HG02884 (cell line): ENCODE measurements around the gene CBLC.
"Not testable (repeated sequence)": the region's sequence is repeated elsewhere in the genome, so short reads cannot be mapped to it uniquely, and the experiment has no call there.

Experiments
- ATAC-seq: cut with Tn5 transposase; IDR thresholded peaks from one replicate; pipeline ENCODE4 v1.9.1; 2021; ENCODE audit warnings: mild to moderate bottlenecking, moderate library complexity; ENCODE audit not compliant: unreplicated experiment

The CBLC gene

DNA sequence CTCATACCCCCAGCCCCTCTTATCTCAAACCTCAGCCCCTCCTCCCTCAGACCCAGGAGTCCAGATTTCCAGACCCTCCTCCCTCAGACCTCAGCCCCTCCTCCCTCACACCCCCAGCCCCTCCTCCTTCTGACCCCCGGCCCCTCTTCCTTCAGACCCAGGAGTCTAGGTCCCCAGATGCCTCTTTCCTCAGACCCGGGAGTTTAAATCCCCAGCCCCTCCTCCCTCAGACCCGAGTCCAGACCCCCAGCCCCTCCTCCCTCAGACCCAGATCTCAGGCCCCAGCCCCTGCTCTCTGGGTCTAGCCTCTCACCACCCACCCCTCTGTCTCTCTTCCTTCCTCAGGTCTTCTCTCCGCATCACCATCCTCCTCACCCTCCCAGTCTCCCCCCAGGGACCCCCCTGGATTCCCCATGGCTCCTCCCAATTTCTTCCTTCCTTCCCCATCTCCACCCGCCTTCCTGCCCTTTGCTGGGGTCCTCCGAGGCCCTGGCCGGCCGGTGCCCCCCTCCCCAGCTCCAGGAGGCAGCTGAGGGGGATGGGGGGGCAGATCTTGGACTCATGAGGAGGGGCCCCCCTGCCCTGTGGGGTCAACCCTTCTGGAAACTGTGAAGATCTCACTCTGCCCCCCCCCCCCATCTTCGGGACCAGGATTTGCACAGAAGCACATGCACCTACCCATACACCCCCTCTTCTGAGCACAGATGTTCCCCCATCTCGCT lies 18.4 kb upstream of the CBLC start:
- no peak for ATAC-seq

DNA sequence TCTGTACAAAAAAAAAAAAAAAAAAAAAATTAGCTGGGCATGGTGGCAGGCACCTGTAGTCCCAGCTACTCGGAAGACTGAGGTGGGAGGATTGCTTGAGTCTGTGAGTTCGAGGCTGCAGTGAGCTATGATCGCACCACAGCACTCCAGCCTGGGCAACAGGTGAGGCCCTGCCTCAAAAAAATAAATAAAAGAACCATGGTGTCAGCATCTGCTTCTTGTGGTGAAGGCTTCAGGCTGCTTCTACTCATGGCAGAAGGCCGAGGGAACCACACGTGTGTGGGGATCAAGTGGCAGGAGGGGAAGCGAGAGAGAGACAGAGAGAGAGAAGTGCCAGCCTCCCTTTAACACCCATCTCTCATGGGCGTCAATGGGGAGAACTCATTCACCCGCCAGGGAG lies 15.7 kb upstream of the CBLC start:
- no peak for ATAC-seq

DNA sequence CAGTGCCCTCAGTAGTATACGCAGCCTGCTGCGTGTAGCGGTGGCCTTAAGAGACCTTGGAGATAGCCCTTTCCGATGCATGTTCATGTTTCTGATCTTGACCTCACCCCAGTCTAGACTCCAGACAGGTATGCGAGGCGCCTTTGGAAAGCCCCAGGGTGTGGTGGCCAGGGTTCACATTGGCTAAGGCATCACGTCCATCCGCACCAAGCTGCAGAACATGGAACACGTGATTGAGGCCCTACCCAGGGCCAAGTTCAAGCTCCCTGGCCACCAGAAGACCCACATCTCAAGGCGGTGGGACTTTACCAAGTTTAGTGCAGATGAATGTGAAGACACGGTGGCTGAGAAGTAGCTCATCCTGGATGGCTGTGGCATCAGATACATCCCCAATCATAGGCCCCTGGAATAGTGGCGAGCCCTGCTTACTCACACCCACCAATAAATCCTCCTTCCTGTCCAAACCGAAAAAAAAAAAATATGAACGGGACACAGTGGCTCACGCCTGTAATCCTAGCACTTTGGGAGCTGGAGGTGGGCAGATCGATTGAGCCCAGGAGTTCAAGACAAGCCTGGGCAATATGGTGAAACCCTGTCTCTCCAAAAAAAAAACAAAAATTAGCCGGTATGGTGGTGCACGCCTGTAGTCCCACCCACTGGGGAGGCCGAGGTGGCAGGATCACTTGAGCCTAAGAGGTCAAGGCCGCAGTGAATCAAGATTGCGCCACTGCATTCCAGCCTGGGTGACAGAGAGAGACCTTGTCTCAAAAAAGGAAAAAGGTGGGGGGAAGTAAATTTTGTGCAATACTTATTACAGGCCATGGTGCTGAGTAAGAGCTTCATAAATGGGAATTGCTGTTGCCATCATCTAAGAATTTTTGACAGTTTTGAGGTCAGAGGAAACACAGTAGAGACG lies 12.4 kb upstream of the CBLC start:
- ATAC-seq = no peak

DNA sequence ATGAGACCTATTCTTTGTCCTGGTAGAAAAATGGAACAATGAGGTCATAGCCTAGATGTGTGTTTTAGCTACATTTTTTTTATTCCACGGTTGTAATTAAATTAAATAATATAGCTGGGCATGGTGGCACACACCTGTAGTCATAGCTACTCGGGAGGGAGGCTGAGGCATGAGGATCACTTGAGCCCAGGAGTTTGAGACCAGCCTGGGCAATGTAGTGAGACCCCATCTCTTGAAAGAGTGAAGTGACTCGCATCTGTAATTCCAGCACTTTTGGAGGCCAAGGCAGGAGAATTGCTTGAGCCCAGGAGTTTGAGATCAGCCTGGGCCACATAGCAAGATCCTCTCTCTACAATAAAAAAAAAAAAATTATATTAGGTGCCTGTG lies 11.7 kb upstream of the CBLC start:
- ATAC-seq = no peak

DNA sequence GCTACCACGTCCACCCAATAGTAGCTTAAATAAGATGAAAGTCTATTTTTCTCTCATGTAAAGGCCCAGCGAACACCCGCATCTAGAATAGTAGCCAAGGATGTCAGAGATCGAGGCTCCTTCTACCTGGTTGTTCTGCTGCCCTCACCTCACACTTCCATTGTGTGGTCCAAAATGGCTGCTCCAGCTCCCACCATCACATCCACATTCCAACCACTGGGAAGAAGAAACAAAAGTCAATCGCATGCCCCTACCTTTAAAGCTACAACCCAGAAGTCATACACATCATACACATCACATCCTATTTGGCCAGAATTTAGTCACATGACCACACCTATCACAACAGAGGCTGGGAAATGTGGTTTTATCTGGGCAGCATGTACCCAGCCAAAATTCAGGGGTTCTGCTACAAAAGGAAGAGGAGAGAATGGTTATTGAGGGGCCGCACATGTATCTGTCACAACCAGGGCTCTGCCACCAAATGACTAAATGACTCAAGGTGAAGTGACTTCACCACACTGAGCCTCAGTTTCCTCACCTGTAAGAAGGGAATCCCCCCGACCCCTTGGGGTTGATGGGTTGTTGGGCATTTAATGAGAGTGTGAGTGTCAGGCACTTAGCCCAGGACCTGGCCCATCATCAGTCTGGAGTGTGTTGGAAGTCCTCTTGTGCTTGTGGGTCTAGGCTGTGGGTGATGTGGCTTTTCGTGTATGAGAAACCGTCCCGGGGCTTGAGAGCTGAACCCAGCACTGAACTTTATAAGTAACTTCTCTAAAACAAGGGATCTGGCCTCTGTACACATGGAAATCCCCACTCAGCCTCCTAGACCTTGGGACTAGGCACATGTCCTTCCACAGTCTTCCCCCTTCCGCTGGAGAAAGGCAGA lies 10.2 kb upstream of the CBLC start:
- no peak for ATAC-seq

DNA sequence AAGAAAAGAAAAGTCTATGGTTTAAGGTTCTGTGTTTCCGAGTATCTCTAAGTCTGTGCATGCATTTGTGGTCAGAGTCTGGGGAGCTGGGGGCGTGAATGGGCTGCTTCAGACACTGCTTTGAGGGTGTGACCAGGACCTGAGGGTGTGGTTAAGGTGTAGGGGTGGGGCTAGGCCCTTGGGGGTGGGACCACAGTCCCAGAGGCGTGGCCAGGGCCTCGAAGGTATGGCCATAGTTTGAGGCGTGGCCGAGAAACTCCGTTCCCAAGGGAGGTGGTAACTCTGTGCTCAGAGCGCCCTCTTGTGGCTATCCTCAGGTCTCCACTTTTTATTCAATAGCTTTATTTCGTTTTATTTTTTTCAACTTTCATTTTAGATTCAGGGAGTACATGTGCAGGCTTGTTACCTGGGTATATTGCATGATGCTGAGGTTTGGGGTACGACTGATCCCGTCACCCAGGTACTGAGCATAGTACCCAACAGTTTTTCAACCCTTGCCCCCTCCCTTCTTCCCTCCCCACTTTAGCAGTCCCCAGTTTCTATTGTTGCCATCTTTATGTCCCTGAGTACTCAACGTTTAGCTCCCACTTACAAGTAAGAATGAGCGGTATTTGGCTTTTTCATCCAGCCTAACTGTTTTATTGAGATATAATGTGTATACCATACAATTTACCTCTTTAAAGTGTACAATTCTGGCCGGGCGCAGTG lies 7.0 kb upstream of the CBLC start:
- ATAC-seq = peak; percentile 95

DNA sequence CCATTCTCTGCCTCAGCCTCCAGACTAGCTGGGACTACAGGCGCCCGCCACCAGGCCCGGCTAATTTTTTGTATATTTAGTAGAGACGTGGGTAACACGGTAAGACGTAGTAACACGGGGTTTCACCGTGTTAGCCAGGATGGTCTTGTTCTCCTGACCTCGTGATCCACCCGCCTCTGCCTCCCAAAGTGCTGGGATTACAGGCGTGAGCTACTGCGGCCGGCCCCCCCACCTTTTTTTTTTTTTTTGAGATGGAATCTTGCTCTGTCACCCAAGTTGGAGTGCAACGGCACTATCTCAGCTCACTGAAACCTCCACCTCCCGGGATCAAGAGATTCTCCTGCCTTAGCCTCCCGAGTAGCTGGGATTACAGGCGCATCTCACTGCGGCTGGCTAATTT lies 5.5 kb upstream of the CBLC start:
- not testable (repeated sequence) for ATAC-seq

DNA sequence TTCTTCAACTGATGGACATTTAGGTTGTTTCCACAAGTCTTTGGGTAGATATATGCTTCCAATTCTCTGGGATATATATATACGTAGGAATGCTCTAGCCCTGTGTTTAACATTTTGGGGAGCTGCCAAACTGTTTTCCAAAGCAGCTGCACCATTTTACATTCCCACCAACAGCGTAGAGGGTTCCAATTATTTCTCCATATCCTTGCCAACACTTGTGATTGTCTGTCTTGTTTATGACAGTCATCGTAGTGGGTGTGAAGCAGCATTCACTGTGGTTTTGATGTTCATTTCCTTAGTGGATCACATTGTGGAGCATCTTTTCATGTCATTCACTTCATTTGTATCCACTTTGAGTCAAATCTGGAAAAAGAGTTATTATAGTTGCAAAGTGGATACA lies 4.7 kb upstream of the CBLC start:
- ATAC-seq = no peak

DNA sequence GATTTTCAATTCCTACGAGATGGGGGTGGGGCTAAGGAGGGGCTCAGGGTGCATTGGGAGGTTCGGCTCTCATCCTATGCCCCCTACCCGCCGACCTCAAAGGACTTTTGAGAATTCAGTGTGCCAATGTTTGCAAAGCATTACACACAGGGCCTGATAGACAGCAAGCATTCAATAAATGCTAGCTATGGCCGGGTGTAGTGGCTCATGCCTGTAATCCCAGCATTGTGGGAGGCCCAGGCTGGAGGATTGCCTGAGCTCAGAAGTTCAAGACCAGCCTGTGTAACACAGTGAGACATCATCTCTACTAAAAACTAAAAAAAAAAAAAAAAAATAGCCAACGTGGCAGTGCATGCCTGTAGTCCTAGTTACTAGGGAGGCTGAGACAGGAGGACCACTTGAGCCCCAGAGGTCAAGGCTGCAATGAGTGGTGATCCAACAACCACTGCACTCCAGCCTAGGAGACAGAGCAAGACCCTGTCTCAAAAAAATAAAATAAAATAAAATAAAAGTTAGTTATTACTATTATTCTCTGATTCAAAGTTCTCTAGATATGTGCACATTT lies 1.9 kb upstream of the CBLC start:
- no peak for ATAC-seq

DNA sequence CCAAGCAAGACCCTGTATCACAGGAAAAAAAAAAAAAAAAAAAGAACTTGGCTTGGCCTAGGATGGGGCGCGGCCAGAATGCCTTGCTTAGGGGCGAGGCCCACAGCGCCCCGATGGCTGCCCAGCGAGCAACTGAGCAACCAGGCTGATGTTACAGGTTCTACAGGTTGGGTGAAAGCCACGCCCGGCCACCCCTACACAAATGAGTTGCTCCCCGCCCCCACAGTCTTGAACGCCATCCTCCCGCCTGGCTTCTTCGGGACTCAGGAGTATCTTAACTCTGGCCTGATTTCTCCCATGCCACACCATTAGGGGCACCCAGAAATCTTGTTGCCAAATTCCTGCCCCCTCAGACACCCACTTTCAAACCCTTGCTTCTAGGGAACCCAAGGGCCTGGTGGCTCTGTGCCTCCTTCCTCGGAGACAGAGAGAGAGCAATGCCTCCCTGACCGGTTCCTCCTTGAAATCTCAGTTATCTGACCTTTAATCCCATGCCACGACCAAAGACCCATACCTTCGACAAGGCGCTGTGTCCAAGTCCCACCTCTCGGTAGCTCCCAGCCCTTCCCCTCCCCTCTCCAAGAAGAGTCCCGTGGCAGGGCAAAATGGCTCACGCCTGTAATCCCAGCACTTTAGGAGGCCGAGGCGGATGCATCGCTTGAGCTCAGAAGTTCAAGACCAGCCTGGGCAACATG lies 1.1 kb upstream of the CBLC start:
- no peak for ATAC-seq

DNA sequence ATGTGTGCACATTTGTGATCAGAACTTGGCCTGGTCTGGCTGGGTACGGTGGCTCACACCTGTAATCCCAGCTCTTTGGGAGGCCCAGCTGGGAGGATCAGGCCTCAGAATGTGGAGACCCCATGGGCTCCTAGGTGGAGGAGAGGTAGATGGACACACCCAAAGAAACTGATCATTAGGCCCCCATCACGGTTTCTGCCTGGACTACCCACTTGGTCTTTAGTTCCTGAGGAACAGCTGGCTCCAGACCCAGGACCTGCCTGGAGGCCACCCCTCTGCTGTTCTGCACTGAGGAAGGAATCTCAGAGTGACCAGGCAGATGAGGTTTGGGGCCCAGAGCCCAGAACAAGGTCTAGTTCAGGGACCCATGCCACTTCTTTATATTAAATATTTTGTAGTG lies 1.5 kb downstream of the CBLC start:
- no peak for ATAC-seq

DNA sequence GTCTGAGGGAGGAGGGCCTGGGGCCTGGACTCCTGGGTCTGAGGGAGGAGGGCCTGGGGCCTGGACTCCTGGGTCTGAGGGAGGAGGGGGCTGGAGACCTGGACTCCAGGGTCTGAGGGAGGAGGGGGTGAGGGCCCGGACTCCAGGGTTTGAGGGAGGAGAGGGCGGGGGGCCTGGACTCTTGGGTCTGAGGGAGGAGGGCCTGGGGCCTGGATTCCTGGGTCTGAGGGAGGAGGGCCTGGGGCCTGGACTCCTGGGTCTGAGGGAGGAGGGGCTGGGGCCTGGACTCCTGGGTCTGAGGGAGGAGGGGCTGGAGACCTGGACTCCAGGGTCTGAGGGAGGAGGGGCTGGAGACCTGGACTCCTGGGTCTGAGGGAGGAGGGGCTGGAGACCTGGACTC lies 4.0 kb downstream of the CBLC start:
- ATAC-seq = not testable (repeated sequence)

DNA sequence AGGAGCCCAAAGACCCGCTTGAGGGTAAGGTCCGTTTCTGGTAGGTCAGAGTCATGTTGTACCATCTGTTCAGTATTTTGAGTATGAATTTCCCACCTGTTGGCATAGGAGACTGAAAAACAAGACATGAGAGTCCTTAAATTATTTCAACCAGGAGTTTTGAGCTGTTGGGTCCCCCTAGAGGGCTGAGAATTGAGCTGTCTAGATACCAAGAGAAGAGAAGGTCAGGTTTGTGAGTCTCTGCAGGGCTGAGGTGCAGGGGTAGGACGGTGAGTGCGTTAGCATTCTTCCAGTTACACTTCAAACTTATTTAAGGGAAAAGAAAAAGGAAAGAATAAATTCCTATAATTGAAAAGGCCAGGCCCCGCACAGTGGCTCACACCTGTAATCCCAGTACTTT lies 5.0 kb downstream of the CBLC start:
- no peak for ATAC-seq

DNA sequence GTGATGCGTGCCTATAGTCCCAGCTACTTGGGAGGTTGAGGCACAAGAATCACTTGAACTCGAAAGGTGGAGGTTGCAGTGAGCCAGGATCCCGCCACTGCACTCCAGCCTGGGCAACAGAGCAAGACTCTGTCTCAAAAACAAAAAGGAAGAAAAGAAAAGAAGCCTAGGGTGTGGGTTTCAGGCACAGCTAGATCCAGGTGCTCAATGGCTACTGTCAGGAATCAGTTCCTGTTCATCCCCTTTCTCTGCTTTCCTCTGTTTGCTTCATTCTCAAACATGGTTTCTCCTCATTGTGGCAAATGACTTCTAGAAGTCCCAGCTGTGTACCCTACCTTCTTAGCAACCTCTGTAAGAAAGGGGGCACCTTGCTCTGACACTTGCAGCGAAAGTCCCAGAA lies 5.9 kb downstream of the CBLC start:
- ATAC-seq = no peak

DNA sequence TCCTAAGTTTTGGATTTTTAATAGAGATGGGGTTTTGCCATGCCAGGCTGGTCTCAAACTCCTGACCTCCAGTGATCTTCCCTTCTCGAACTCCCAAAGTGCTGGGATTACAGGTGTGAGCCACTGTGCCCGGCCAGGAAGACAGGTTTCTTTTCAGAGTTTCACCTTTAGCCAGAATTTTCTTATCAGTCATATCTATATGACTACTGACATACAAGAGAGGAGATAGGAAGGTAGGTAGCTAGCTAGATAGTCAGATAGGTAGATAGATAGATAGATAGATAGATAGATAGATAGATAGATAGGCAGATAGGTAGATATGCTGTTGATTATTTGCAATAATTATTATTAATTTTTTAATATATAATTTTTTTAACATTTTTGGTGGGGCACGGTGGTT lies 7.6 kb downstream of the CBLC start:
- no peak for ATAC-seq

DNA sequence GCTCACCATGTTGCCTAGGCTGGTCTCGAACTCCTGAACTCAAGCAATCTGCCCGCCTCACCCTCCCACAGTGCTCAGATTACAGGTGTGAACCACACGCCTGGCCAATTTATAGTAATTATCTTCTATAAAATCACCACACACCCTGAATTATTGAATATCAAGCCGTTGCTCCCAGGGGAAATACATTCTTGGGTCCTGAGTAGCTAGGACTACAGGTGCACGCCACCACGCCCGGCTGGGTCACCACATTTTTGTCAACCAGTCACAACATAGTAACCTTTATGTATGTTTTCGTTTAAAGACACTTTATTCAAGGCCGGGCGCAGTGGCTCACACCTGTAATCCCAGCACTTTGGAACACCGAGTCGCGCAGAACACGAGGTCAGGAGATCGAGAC lies 8.3 kb downstream of the CBLC start:
- ATAC-seq = no peak

DNA sequence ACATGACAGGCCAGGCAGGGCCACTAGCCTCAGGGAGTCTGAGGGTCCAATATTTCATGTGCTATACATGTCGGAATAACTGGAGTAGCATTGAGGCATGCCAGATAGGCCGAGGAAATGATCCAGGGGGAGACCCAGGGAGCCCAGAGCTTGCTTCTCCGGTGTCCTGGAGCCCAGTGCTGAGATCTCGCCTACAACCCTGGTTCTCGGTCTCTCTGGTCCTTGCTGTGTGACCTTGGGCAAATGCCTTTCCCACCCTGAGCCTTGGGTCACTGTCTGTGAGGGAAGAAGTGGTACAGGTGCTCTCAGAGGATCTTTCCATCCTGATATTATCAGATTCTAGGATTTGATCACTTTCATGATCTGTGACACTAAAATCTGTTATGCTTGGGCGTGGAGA lies 11.3 kb downstream of the CBLC start:
- no peak for ATAC-seq

DNA sequence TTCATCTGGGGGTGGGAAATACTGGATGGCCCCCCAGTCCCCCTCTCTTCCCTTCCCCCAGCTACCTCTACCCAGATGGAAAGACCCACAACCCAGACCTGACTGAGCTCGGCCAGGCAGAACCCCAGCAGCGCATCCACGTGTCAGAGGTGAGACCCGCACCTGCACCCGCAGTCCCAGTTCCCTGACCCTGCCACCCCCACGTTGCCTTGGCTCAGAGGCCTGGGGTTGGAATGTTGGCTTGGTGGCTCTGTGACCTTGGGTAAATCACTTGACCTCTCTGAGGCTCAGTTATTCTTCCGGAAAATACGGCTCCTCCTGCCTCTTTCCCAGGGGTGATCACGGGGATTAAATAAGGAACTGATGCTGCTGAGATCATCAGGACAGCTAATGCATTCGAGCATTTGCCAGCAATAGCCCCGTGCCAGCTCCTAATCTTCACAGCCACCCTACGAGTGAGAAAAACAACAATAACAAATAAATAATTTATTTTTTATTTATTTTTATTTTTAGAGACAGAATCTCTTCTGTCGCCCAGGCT lies 12.3 kb downstream of the CBLC start:
- no peak for ATAC-seq

DNA sequence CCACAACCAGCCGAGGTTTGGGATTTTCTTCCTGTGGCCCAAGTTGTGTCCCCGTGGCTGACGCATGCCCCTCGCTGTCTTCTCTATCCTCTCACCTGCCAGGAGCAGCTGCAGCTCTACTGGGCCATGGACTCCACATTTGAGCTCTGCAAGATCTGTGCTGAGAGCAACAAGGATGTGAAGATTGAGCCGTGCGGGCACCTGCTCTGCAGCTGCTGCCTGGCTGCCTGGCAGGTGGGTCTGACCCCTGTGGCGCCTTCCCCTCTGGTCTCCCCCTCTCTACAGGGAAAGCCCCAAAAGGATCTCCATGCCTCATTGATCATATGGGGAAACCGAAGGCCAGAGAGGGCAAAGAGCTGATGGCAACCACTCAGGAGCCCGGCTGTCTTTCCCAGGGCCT lies 14.6 kb downstream of the CBLC start:
- ATAC-seq = no peak

DNA sequence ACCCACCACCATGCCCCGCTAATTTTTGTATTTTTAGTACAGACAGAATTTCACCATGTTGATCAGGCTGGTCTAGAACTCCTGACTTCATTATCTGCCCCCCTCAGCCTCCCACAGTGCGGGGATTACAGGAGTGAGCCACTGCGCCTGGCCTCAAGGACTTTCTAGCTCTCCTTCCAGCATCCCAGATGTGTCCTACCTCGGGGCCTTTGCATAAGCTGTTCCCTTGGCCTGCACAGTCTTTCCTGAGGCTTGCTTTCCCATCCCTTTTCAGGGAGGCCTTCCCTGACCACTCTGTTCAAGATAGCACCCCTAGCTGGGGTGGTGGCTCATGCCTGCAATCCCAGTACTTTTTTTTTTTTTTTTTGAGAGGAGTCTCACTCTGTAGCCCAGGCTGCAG lies 16.9 kb downstream of the CBLC start:
- no peak for ATAC-seq
